ENCODE data around the gene CXXC5. TPM values are rescaled to one million over a fixed set of nuclear protein-coding genes. Genes with fewer than 3 reads are reported as not detected.

CXXC5 gene
- total RNA-seq, 1 experiment from 2014 or later: 96.8 TPM

GRCh38 chr5:139685886-139686285, 37.7 kb downstream of the CXXC5 start:
- in situ Hi-C loops (cut with HindIII; ENCODE audit: low pct_unique_long_range_greater_than_20kb, low sequenced_read_pairs): no loop called here
- DNase-seq (ENCODE audit: low read depth): no peak

- no peak for DNase-seq (ENCODE audit: low read depth)
- in situ Hi-C loops (cut with HindIII; ENCODE audit: low pct_unique_long_range_greater_than_20kb, low sequenced_read_pairs): no loop called here
Measured at GRCh38 chr5:139686356-139686705, 38.2 kb downstream of the CXXC5 start.

- DNase-seq (ENCODE audit: low read depth): no peak
- in situ Hi-C loops (cut with HindIII; ENCODE audit: low pct_unique_long_range_greater_than_20kb, low sequenced_read_pairs): no loop called here
Measured at GRCh38 chr5:139686706-139687441, 38.7 kb downstream of the CXXC5 start.

GRCh38 chr5:139687656-139688055, 39.5 kb downstream of the CXXC5 start:
- DNase-seq (ENCODE audit: low read depth): no peak
- in situ Hi-C loops (cut with HindIII; ENCODE audit: low pct_unique_long_range_greater_than_20kb, low sequenced_read_pairs): no loop called here

GRCh38 chr5:139688088-139688702, 40.0 kb downstream of the CXXC5 start:
- DNase-seq (ENCODE audit: low read depth): no peak
- in situ Hi-C loops (cut with HindIII; ENCODE audit: low pct_unique_long_range_greater_than_20kb, low sequenced_read_pairs): no loop called here

GRCh38 chr5:139688751-139689372, 40.7 kb downstream of the CXXC5 start:
- no peak for DNase-seq (ENCODE audit: low read depth)
- in situ Hi-C loops (cut with HindIII; ENCODE audit: low pct_unique_long_range_greater_than_20kb, low sequenced_read_pairs): no loop called here

- no peak for DNase-seq (ENCODE audit: low read depth)
- in situ Hi-C loops (cut with HindIII; ENCODE audit: low pct_unique_long_range_greater_than_20kb, low sequenced_read_pairs): no loop called here
Measured at GRCh38 chr5:139689631-139690063, 41.5 kb downstream of the CXXC5 start.

- peak; percentile 28 for DNase-seq (ENCODE audit: low read depth)
- in situ Hi-C loops (cut with HindIII; ENCODE audit: low pct_unique_long_range_greater_than_20kb, low sequenced_read_pairs): no loop called here
Measured at GRCh38 chr5:139690064-139690802, 42.1 kb downstream of the CXXC5 start.

GRCh38 chr5:139690803-139691629, 42.9 kb downstream of the CXXC5 start:
- no peak for DNase-seq (ENCODE audit: low read depth)
- in situ Hi-C loops (cut with HindIII; ENCODE audit: low pct_unique_long_range_greater_than_20kb, low sequenced_read_pairs): no loop called here

- DNase-seq (ENCODE audit: low read depth): no peak
- in situ Hi-C loops (cut with HindIII; ENCODE audit: low pct_unique_long_range_greater_than_20kb, low sequenced_read_pairs): no loop called here
Measured at GRCh38 chr5:139692148-139692547, 44.0 kb downstream of the CXXC5 start.

- in situ Hi-C loops (cut with HindIII; ENCODE audit: low pct_unique_long_range_greater_than_20kb, low sequenced_read_pairs): no loop called here
- no peak for DNase-seq (ENCODE audit: low read depth)
Measured at GRCh38 chr5:139692679-139693308, 44.6 kb downstream of the CXXC5 start.

GRCh38 chr5:139693676-139694364, 45.7 kb downstream of the CXXC5 start:
- DNase-seq (ENCODE audit: low read depth): no peak
- in situ Hi-C loops (cut with HindIII; ENCODE audit: low pct_unique_long_range_greater_than_20kb, low sequenced_read_pairs): no loop called here

- in situ Hi-C loops (cut with HindIII; ENCODE audit: low pct_unique_long_range_greater_than_20kb, low sequenced_read_pairs): no loop called here
- DNase-seq (ENCODE audit: low read depth): no peak
Measured at GRCh38 chr5:139694556-139695177, 46.5 kb downstream of the CXXC5 start.

GRCh38 chr5:139695178-139695573, 47.0 kb downstream of the CXXC5 start:
- in situ Hi-C loops (cut with HindIII; ENCODE audit: low pct_unique_long_range_greater_than_20kb, low sequenced_read_pairs): no loop called here
- no peak for DNase-seq (ENCODE audit: low read depth)

GRCh38 chr5:139696167-139696893, 48.2 kb downstream of the CXXC5 start:
- in situ Hi-C loops (cut with HindIII; ENCODE audit: low pct_unique_long_range_greater_than_20kb, low sequenced_read_pairs): no loop called here
- no peak for DNase-seq (ENCODE audit: low read depth)

All from Caki2 (cell line).